ENCODE data around the gene FAM174C.

The FAM174C gene

GRCh38 chr19:1261798-1262622 is 13.3 kb upstream of the FAM174C start:
- DNase-seq (ENCODE audit: low read depth): no peak

GRCh38 chr19:1262623-1263123 is 12.7 kb upstream of the FAM174C start:
- DNase-seq (ENCODE audit: low read depth): no peak

DNA sequence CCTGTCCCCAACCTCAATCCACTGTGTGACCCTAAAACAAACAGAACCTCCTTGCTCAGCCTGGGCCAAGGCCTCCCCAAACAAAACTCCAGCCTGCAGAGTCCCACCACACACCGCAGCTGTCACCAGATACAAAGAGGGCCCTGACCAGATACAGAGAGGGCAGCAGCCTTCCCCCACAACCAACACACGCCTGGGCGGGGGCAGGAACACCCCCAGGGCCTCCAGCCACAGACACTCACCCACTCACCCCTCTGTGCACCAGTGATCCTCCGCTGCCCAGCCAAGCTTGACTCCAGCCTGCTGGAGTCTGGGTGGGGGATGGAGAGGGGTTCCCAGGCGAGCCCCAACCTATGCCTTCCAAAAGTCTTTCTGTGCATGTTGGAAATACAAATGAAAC is 12.1 kb upstream of the FAM174C start:
- DNase-seq (ENCODE audit: low read depth): no peak

GRCh38 chr19:1264801-1265614 is 10.3 kb upstream of the FAM174C start:
- peak; percentile 73 for DNase-seq (ENCODE audit: low read depth)

- no peak for DNase-seq (ENCODE audit: low read depth)
Measured at GRCh38 chr19:1265615-1266128, 9.7 kb upstream of the FAM174C start.

GRCh38 chr19:1266129-1266915 is 9.0 kb upstream of the FAM174C start:
- DNase-seq (ENCODE audit: low read depth): no peak

DNA sequence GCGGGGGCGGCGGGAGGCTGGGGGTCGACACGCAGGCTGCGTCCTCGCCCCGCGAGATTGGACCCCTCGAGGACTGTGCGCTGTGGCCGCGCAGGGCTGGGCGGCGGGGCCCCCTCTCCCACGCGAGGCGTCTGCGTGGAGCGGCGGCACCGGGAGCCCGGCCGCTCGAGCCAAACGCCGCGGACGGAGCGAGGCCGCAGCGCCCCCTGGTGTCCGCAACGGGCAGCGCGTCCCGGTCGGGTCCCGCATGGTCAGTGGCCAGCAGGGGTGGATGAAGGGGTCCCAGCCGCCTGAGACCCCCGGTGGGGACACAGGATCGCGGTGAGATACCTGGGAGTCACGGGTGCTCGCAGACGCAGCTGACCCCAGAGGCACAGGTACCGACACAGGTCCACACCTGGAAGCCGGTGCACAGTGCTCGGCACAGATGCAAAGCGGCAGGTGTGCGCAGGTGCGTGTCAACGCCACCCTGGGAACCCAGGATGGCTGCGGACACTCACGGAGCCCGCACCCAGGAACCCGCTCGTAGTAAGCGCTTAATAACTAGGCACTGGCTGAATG is 8.3 kb upstream of the FAM174C start:
- DNase-seq (ENCODE audit: low read depth): no peak

DNA sequence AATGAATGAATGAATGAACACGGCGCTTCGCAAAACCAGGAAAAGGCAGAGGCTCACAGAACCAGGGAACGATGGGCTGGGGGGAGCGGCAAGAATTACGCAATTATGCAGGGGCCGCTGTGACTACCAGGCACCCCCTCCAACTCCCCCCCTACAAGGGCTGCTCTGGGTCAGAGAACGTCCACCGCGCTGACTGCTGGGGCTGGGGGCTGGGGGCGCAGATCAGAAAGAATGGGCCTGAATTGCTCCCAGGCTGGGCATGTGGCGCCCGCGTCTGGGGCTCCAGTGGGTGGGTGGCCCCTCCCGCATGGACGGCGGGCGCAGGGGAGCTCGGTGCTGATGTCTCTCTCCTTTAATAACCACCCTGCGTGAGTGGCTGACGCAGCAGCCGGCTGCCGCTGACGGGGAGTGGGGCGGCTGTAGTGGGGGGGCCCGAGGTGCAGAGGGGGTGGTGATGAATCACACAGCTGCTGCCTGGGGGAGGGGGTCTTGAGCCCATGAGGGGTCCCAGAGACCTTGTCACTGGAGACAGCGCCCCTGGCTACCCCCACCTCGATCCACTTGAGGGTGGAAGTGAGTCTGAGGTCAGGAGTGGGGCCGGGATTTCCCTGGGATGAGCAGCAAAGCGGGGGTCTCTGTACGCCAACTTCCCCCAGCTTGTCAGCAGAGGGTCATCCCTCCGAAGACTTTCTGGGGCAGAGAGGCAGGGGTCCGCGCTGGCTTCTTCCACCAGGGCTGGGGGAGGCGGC is 7.7 kb upstream of the FAM174C start:
- no peak for DNase-seq (ENCODE audit: low read depth)

GRCh38 chr19:1268226-1269064 is 6.9 kb upstream of the FAM174C start:
- no peak for DNase-seq (ENCODE audit: low read depth)

DNA sequence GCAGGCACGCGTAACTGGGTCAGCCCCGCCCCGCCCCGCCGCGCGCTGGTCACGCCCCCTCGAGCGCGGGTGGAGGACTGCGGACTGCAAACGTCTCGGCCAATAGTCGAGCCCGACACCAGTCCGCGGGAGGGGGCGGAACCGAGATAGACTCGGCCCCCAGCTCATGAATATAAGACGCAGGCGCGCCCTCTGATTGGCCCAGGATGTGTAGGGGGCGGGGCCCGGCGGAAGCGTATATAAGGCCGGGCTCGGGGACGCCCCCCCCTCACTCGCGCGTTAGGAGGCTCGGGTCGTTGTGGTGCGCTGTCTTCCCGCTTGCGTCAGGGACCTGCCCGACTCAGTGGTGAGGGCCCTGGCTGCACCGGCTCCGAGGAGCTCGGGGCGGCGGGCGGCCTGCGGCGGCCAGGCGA is 6.3 kb upstream of the FAM174C start, which contains the start of gene CIRBP:
Gene CIRBP (plus strand): TSS at position 268 of the 413 bp plus-strand sequence. CDS start 1,602 bp downstream, outside the sequence.
- DNase-seq (ENCODE audit: low read depth): peak; percentile 99

DNA sequence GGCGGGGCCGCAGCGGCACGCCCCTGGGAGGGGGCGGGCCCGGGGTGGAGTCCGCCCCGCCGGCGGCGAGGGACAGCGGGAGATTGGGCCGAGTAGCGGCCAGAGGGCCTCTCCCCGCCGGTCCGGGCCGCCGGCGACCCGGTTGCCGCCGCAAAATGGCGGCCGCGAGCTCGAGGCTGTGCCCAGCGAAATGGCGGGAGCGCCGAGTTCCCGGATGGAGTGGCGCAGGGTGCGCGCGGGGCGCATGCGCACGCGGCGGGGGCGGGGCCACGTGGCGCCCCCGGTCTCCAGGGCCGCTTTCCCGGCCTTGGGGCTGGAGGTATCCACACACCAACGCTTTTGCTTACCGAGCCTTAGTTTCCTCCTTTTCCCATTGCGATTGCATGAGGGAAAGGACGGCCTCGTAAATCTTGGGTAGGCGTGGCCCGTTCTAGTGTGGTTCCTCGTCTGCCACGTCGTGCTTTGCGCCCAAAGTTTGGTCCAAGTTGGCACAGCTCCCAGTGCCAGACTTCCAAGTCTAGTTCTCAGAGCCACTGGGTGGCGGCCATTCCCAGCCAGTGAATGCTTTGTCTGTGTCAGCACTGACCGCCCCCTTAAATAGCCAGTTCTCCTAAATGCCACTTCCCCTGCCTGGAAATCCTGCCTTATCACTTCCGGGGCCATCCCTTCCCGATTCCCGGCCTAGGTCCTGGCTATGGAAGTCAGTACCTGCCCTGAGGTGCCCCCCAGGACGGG is 5.7 kb upstream of the FAM174C start:
- DNase-seq (ENCODE audit: low read depth): peak; percentile 81

DNA sequence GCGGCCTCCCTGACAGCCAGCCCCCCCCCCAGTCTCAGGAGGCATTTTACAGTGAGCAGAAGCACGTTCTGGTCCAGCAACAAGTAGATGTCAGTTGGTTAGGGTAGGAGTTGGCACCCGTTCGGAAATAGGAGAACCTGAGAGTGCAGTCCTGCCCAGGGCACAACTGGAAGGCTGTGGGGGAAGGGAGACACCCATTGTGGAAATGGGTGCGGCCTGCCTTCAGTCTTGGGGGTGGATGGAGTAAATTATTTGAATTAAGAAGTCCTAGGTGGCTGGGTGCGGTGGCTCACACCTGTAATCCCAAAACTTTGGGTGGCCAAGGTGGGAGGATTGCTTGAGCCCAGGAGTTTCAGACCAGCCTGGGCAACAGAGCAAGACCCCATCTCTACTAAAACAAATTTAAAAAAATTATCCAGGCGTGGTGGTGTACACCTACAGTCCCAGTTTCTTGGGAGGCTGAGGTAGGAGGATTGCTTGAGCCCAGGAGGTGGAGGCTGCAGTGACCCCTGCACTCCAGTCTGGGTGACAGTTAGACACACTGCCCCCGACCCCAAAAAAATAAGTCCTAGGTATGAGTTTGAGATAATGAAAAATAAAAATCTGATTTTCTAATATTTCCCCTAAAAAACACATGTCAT is 5.0 kb upstream of the FAM174C start:
- DNase-seq (ENCODE audit: low read depth): no peak

DNA sequence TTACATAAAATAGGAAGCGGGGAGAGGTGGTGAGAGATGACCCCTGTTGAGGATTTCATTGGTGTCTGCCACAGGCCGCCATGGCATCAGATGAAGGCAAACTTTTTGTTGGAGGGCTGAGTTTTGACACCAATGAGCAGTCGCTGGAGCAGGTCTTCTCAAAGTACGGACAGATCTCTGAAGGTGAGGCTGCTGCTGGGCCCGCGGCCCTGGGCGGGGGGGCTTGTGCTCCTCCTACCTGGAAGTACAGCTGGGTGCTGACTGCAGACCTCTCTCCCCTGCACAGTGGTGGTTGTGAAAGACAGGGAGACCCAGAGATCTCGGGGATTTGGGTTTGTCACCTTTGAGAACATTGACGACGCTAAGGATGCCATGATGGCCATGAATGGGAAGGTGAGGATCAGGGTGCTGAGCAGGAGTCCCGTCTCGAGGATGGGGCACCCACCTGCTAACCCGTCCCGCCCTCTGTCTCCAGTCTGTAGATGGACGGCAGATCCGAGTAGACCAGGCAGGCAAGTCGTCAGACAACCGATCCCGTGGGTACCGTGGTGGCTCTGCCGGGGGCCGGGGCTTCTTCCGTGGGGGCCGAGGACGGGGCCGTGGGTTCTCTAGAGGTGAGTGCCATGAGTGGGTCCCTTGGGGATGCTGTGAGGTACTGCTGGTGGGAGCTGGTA is 4.3 kb upstream of the FAM174C start:
- DNase-seq (ENCODE audit: low read depth): no peak

- DNase-seq (ENCODE audit: low read depth): no peak
Measured at GRCh38 chr19:1271528-1272422, 3.6 kb upstream of the FAM174C start.

DNA sequence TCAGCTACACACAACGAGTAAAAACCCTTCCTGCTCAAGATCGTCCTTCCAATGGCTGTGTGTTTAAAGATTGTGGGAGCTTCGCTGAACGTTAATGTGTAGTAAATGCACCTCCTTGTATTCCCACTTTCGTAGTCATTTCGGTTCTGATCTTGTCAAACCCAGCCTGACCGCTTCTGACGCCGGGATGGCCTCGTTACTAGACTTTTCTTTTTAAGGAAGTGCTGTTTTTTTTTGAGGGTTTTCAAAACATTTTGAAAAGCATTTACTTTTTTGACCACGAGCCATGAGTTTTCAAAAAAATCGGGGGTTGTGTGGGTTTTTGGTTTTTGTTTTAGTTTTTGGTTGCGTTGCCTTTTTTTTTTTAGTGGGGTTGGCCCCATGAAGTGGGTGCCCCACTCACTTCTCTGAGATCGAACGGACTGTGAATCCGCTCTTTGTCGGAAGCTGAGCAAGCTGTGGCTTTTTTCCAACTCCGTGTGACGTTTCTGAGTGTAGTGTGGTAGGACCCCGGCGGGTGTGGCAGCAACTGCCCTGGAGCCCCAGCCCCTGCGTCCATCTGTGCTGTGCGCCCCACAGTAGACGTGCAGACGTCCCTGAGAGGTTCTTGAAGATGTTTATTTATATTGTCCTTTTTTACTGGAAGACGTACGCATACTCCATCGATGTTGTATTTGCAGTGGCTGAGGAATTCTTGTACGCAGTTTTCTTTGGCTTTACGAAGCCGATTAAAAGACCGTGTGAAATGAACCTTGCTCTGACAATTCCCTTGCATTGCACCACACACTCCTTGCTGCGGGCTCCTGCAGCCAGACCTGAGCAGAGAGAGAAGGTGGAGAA is 2.7 kb upstream of the FAM174C start:
- DNase-seq (ENCODE audit: low read depth): no peak
